ENCODE results near the gene NRP1. TPM values are rescaled to one million over a fixed set of nuclear protein-coding genes. Genes with fewer than 3 reads are reported as not detected.

Gene NRP1
- polyA plus RNA-seq, 3 donors = 1.1 to 1.7 (median 1.3) TPM

DNA sequence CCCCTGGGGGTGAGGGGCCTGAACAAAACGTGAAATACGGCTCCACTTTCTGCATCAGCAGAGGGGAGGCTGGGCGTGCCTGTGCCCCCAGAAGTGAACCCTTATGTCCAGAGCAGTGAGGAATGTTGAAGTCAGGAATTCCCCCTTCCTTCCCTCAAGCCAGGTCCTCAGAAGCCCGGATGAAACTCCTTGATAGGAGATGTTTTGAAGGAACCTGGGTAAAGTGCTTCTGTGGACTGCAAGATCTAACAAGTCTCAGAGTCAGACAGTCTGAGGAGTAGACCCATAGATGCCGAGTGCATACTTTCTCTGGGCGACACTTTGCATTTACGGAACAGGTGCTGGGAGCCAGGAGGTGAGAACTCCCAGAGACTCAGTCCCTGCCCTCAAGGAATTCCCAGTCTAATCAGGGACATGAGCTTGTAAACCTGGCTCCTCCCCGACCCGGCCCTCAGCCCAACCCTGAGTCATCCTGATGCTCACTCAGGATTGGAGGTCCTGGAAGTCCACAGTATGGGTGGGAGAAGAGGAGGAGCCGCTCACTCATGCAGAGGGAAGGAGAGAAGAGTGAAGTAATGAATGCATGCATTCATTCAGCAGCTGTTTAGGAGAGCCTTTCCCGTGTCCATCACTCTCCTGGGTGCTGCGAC, 197.0 kb downstream of the NRP1 start:
- Histone ChIP-seq H4K20me1 (ENCODE audit: insufficient read depth, low read length) (no peaks in the 10 kb centered on the region), H3K79me2 (ENCODE audit: insufficient read depth, low read length) (no peaks in the 10 kb centered on the region), H3K4me3 (replicated peaks in 1 of 3; ENCODE audit: low read depth in 2 of 3, low read length in 3 of 3) (no peak overlapping the region), H2AFZ (ENCODE audit: insufficient read depth, low read depth, low read length, poor library complexity, severe bottlenecking) (no peak overlapping the region), H3K4me2 (replicated peaks; ENCODE audit: extremely low read depth, low read length, poor library complexity, severe bottlenecking) (no peak overlapping the region), H3K4me1 (ENCODE audit: control insufficient read depth in 1 of 2, insufficient read depth in 2 of 2, low read length in 2 of 2) (no peaks in the 10 kb centered on the region), H3K27me3 (ENCODE audit: control insufficient read depth in 2 of 2, insufficient read depth in 2 of 2, low read length in 2 of 2) (no peaks in the 10 kb centered on the region), H3K9me3 (replicated peaks in 1 of 2; ENCODE audit: control insufficient read depth in 1 of 2, insufficient read depth in 1 of 2, low read length in 2 of 2) (no peaks in the 10 kb centered on the region), H3K27ac (ENCODE audit: low read depth in 1 of 2, low read length in 2 of 2) (no peak overlapping the region), H3K9ac (ENCODE audit: insufficient read depth, low read length, poor library complexity, severe bottlenecking) (no peak overlapping the region), H3K36me3 (replicated peaks in 1 of 2; ENCODE audit: control insufficient read depth in 1 of 2, insufficient read depth in 2 of 2, low read length in 2 of 2) (no peaks in the 10 kb centered on the region)
- Mint-ChIP-seq H3K27ac (no peak overlapping the region), H3K27me3 (ENCODE audit: low read depth in 3 of 3) (peaks cover 0 to 3% (median 2%) of the 10 kb centered on the region in 3 donors), H3K9me3 (peaks cover 0 to 6% (median 0%) of the 10 kb centered on the region in 7 donors), H3K4me1 (no peaks in the 10 kb centered on the region), H3K4me3 (no peak overlapping the region), H3K36me3 (no peaks in the 10 kb centered on the region)
- TF ChIP-seq, protein P1, sequence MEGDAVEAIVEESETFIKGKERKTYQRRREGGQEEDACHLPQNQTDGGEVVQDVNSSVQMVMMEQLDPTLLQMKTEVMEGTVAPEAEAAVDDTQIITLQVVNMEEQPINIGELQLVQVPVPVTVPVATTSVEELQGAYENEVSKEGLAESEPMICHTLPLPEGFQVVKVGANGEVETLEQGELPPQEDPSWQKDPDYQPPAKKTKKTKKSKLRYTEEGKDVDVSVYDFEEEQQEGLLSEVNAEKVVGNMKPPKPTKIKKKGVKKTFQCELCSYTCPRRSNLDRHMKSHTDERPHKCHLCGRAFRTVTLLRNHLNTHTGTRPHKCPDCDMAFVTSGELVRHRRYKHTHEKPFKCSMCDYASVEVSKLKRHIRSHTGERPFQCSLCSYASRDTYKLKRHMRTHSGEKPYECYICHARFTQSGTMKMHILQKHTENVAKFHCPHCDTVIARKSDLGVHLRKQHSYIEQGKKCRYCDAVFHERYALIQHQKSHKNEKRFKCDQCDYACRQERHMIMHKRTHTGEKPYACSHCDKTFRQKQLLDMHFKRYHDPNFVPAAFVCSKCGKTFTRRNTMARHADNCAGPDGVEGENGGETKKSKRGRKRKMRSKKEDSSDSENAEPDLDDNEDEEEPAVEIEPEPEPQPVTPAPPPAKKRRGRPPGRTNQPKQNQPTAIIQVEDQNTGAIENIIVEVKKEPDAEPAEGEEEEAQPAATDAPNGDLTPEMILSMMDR (IDR thresholded peaks at IDR 0.05) = no peak
- 91% methylated on average over 7 of the region's 12 CpGs for WGBS (ENCODE audit: insufficient coverage)
- intact Hi-C loops (cut with micrococcal nuclease) = no loop called here
- no peak for DNase-seq

DNA sequence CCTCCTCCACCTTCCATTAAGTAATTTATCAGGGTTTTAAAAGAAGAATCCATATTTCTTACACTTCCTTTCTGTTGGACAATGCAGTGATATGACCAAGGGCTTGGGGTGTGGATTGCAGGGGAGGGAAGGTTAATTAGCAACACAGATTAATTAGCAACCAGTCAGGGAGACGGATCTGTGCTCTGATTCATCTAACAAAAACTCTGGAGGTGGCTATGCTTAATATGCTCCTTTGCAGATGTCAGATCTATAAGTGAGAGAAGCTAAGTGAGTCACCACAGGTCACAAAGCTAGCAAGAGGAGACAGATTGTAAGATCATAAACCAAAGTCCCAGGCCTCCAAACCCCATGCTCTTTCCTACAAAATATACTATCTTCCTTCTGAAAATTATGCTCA, 197.7 kb downstream of the NRP1 start:
- Histone ChIP-seq H3K27ac (ENCODE audit: low read depth in 1 of 2, low read length in 2 of 2) (no peak overlapping the region), H3K4me2 (replicated peaks; ENCODE audit: extremely low read depth, low read length, poor library complexity, severe bottlenecking) (no peak overlapping the region)

More for the DNA sequence above, 197.7 kb downstream of the NRP1 start:
- TF ChIP-seq, protein P1 (IDR thresholded peaks at IDR 0.05) = no peak
- Histone ChIP-seq H3K36me3 (replicated peaks in 1 of 2; ENCODE audit: control insufficient read depth in 1 of 2, insufficient read depth in 2 of 2, low read length in 2 of 2) (no peaks in the 10 kb centered on the region), H4K20me1 (ENCODE audit: insufficient read depth, low read length) (no peaks in the 10 kb centered on the region), H3K27me3 (ENCODE audit: control insufficient read depth in 2 of 2, insufficient read depth in 2 of 2, low read length in 2 of 2) (no peaks in the 10 kb centered on the region), H3K4me1 (ENCODE audit: control insufficient read depth in 1 of 2, insufficient read depth in 2 of 2, low read length in 2 of 2) (no peaks in the 10 kb centered on the region), H3K79me2 (ENCODE audit: insufficient read depth, low read length) (no peaks in the 10 kb centered on the region), H2AFZ (ENCODE audit: insufficient read depth, low read depth, low read length, poor library complexity, severe bottlenecking) (no peak overlapping the region), H3K4me3 (replicated peaks in 1 of 3; ENCODE audit: low read depth in 2 of 3, low read length in 3 of 3) (no peak overlapping the region), H3K9ac (ENCODE audit: insufficient read depth, low read length, poor library complexity, severe bottlenecking) (no peak overlapping the region), H3K9me3 (replicated peaks in 1 of 2; ENCODE audit: control insufficient read depth in 1 of 2, insufficient read depth in 1 of 2, low read length in 2 of 2) (no peaks in the 10 kb centered on the region)
- H3K4me1 Mint-ChIP-seq = no peaks in the 10 kb centered on the region
- no peak overlapping the region for H3K4me3 Mint-ChIP-seq
- DNase-seq = no peak
- H3K27ac Mint-ChIP-seq = no peak overlapping the region
- peaks cover 0 to 6% (median 0%) of the 10 kb centered on the region in 7 donors for H3K9me3 Mint-ChIP-seq
- H3K27me3 Mint-ChIP-seq (ENCODE audit: low read depth in 3 of 3) = peaks cover 0 to 3% (median 2%) of the 10 kb centered on the region in 3 donors
- no CpG with 5 or more reads among the region's 1 CpG for WGBS (ENCODE audit: insufficient coverage)
- intact Hi-C loops (cut with micrococcal nuclease) = no loop called here
- H3K36me3 Mint-ChIP-seq = no peaks in the 10 kb centered on the region
